GM18505 (cell line): ENCODE data around the gene PEX11G.

ENCODE experiments used
- ATAC-seq: cut with Tn5 transposase; IDR thresholded peaks from one replicate; pipeline ENCODE4 v1.9.1; 2021; ENCODE audit not compliant: unreplicated experiment
- POLR2A ChIP-seq: IDR thresholded peaks from 4 replicates; pipeline ENCODE4 v1.6.1; 2011; ENCODE audit warnings: borderline replicate concordance; ENCODE audit not compliant: insufficient read depth, insufficient read length; ENCODE audit errors: extremely low read depth

PEX11G gene

DNA sequence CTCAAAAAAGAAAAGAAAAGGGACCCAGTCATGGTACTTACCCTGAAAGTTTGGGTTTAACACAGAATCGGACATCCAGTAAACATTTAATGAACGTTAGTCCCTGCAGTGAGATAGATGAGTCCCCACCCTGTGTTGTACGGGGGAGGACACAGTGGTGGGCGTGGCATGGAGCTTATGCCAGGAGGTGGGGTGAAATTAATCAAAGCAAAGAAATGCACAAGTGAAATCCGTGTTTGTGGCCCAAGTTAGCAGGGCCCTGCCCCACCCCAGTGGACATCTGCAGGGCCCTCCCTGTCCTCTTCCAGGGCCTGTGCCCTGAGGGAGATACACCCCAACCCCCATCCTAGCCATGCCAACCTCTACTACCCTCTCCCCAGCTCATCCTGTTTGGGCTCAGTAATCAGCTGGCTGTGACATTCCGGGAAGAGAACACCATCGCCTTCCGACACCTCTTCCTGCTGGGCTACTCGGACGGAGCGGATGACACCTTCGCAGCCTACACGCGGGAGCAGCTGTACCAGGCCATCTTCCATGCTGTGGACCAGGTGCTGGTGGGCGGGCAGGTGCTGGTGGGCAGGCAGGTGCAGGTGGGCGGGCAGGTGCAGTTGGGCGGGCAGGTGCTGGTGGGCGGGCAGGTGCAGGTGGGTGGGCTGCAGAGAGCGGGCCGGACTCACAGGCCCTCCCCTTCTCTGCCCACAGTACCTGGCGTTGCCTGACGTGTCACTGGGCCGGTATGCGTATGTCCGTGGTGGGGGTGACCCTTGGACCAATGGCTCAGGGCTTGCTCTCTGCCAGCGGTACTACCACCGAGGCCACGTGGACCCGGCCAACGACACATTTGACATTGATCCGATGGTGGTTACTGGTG is 37.5 kb upstream of the PEX11G start:
- TF ChIP-seq POLR2A: no peak

GRCh38 chr19:7524992-7525739 is 36.3 kb upstream of the PEX11G start:
- ATAC-seq: no peak
- no peak for TF ChIP-seq POLR2A

More for the DNA sequence above, 37.5 kb upstream of the PEX11G start:
- ATAC-seq: no peak

- ATAC-seq: no peak
- TF ChIP-seq POLR2A: no peak
Observed at GRCh38 chr19:7524523-7524922, 35.7 kb upstream of the PEX11G start.

DNA sequence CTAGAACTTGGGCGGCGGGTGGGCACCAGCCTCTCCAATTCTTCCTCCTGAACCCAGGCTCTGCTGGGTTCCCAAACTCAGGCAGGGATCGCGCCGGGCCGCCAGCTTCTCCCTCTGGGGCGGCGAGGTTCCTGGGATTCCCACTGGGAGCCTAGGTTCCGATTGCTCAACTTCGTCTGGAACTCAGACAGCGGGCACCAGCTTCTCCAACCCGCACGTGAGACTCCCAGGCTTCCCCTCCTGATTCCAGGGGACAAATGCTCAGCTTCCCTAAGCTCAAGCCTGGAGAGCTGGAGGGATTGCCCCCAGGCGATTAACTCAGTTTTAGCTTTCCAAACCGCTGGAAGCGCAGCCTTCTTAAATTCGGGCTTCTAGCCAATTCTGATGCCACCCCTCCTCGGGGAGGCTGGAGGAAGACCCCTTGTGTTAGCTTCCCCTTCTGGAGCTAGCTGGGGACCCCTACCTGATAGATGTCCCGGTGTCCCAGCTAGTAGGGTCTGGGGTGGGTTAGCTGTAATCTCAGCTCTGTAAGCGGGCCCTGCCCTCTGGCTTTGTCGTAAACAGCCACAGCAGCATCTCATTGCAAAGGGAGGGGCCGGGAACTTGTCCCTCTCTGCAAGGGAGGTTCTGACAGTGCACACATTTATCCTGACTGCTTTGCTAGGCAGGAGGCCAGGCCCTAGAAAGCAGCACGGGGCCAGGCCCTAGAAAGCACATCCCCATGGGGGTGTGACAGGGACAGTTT is 34.3 kb upstream of the PEX11G start:
- no peak for TF ChIP-seq POLR2A
- no peak for ATAC-seq

- peak; percentile 69 for TF ChIP-seq POLR2A
- ATAC-seq: peak; percentile 90
Observed at GRCh38 chr19:7522072-7522922, 33.5 kb upstream of the PEX11G start, which contains the start of gene MCOLN1. Gene MCOLN1 (plus strand): TSS chr19:7522624. CDS start chr19:7522751, 127 bp downstream.

DNA sequence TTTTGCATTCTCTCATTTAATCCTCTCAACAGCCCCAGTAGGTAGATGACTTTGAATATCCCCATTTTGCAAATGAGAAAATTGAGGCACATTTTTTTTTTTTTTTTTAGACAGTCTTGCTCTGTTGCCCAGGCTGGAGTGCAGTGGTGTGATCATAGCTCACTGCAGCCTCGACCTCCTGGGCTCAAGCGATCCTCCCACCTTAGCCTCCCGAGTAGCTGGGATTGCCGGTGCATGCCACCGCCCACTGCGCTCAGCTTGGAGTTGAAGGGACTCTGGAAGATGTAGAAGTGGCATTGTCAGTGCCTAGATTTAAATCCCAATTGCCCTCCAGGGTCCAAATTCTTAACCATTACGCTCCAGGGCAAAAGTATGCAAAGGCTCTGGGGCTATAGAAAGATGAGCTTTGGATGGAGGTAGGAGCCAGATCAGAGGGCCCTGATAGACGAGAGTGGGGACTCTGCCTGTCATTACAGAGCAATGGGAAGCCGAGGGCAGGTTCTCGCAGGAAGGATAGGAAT is 32.8 kb upstream of the PEX11G start:
- no peak for TF ChIP-seq POLR2A
- ATAC-seq: no peak

DNA sequence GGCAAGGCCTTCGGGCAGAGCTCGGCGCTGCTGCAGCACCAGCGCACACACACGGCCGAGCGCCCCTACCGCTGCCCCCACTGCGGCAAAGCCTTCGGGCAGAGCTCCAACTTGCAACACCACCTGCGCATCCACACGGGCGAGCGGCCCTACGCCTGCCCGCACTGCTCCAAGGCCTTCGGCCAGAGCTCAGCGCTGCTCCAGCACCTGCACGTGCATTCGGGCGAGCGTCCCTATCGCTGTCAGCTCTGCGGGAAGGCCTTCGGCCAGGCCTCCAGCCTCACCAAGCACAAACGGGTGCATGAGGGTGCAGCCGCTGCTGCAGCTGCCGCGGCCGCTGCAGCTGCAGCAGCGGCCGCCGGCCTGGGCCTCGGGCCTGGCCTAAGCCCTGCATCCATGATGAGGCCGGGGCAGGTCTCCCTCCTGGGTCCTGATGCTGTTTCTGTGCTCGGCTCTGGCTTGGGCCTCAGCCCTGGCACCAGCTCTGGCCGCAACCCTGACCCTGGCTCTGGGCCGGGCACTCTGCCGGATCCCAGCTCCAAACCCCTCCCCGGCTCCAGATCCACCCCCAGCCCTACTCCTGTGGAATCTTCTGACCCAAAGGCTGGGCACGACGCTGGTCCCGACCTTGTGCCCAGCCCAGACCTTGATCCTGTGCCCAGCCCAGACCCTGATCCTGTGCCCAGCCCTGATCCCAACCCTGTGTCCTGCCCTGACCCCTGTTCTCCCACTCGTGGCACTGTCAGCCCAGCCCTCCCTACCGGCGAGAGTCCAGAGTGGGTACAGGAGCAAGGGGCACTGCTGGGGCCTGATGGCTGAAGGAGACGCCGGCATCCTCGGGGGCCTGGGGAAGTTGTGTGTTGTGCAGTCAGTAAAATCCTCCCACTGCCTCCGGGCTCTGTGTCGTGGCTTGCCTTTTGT is 31.6 kb upstream of the PEX11G start:
- TF ChIP-seq POLR2A: no peak
- ATAC-seq: no peak

GRCh38 chr19:7519361-7520130 is 30.7 kb upstream of the PEX11G start:
- no peak for TF ChIP-seq POLR2A
- no peak for ATAC-seq

GRCh38 chr19:7516878-7517277 is 28.0 kb upstream of the PEX11G start:
- ATAC-seq: no peak
- TF ChIP-seq POLR2A: no peak

GRCh38 chr19:7516333-7516732 is 27.5 kb upstream of the PEX11G start:
- no peak for ATAC-seq
- TF ChIP-seq POLR2A: no peak
